HG03457 (cell line): ENCODE measurements around the gene NFATC4.

Source experiments
- ATAC-seq: cut with Tn5 transposase; IDR thresholded peaks from one replicate; pipeline ENCODE4 v1.9.1; 2021; ENCODE audit warnings: moderate number of reproducible peaks; ENCODE audit not compliant: unreplicated experiment

NFATC4 gene

DNA sequence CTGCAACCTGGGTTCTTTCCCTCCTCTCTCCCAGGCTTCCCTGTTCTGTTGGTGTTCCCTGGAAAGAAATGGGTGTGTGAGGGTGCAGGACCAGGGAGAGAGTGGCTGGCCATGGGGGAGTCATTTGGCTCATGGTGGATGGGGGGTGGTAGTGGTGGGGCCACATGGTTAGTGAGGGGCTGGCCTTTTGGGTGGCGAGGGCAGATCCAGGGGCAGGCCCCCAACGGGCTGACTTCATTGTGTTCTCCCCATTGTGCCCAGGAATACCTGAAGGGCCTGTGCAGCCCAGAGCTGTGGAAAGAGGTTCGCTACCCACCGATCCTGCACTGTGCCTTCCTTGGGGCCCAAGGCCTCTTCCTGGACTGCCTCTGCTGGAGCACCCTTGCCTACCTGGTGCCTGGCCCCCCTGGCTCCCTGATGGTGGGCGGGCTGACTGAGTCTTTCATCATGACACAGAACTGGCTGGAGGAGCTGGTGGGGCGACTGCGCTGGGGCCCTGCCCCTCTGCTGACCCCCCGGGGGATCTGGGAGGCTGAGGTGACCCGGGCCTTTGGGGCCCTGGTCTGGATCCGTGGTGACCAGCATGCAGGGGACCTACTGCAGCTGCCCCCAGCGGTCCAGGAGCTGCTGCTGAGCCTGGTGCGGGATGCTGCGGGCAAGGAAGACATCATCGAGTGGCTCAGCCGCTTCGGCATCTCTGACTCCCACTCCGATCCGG, 39.8 kb downstream of the NFATC4 start:
- no peak for ATAC-seq

DNA sequence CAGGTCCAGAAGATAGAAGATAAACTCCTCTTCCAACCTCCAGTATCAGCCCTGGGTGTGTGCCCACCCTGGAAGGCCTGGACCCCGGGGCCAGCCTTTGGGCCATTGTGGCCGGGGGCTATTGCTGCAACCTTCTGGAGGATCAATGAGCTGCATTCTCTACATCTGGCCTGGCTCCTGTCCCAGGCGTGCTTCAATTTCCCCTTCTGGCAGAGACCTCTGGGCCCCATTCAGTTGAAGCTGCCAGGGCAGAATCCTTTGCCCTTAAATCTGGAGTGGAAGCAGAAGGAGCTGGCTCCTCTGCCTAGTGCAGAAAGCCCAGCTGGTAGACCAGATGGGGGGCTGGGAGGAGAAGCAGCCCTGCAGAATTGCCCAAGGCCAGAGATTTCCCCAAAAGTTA, 40.8 kb downstream of the NFATC4 start:
- no peak for ATAC-seq

DNA sequence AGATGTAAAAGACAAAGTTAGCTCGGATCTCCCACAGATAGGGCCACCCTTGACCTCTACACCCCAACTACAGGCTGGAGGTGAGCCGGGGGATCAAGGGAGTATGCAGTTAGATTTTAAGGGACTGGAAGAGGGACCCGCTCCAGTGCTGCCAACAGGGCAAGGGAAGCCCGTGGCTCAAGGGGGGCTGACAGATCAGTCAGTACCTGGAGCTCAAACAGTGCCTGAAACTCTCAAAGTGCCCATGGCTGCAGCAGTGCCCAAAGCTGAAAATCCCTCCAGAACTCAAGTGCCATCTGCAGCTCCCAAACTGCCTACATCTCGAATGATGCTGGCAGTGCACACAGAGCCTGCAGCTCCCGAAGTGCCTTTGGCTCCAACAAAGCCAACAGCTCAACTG, 41.2 kb downstream of the NFATC4 start:
- ATAC-seq: no peak

DNA sequence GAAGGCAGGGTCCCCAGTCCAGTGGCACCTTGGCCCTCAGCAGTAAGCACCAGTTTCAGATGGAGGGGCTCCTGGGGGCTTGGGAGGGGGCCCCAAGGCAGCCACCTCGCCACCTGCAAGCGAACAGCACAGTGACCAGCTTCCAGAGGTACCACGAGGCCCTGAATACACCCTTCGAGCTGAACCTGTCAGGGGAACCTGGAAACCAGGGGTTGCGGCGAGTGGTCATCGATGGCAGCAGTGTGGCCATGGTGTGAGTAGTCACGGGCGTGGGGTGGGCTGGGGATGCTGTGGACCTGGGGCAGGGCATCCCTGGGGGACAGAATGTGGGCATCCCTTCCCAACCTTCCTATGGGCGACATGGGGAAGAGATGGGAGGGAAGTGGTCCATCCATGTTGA, 42.0 kb downstream of the NFATC4 start:
- no peak for ATAC-seq

DNA sequence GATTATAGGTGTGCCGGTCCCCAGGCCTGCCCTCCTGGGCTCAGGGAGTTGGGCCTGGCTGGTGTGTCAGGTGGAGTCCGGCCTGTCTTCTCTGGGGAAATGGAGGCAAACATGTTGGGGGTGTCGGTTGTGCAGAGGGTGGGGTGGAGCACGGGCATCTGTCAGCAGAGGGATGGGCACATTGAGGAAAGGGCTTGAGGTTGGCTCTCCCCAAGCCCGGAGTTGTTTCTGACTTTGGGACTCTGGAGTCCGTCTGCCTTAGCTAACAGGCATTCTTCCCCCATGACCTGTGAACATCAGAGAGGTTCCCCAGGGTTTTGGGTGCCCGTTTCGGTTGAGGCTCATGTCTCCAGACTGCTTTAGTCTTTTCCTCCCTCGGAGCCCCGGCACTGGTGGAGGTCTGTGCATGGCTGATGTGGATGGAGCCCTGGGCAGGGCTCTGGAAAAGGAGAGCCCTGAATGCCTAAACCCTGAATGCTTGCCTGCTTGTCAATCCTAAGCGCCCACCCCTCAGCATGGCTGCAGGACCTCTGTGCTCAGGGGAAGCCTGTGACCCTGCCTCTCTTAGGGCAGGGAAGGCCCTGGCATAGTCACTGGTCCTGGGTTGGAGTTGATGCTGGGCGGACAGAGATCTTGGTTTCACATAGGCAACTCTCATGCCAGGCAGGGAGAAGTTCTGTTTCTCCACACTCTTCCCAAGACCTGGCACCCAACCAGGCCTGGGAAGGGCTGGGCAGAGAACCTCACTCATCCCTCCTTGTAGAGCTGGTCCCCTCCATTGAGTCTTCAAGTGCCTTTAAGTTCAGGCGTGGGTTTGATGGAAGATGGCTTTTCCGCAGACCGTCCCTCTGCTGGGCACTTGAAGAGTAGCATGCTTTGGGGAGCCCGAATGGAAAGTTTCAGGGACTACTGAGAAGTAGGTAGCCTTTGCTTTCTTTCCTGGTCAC, 43.7 kb downstream of the NFATC4 start:
- ATAC-seq: no peak

DNA sequence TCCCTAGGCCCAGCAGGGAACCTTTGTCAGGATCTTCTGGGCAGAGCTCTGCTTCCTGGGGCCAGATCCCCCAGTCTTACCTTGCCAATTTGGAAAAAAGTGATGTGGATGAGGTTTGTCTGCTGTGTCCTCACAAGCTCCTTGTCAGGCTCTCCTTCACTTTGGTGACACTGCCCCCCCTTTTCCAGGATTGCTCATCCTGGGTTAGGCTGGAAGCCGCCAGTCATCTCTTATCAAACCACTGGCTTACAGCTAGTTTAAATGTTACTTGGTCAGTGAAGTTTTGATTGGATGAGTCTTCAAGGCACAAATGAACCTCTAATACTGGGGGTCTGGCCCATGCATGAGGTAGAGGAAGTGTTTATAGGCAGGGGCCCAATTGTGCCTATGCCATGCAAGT, 46.1 kb downstream of the NFATC4 start:
- no peak for ATAC-seq

DNA sequence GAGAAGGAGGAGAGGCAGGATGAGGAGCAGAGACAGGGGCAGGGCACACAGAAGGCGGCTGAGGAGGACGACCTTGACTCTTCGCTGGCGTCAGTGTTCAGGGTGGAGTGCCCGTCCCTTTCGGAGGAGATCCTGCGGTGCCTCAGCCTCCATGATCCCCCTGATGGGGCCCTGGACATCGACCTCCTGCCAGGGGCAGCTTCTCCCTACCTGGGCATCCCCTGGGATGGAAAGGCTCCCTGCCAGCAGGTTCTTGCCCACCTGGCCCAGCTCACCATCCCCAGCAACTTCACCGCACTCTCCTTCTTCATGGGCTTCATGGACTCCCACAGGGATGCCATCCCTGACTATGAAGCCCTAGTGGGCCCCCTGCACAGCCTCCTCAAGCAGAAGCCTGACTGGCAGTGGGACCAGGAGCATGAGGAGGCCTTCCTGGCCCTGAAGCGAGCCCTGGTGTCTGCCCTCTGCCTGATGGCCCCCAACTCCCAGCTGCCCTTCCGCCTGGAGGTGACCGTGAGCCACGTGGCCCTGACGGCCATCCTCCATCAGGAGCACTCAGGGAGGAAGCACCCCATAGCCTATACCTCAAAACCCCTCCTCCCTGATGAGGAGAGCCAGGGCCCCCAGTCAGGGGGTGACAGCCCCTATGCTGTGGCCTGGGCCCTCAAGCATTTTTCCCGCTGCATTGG, 46.9 kb downstream of the NFATC4 start:
- no peak for ATAC-seq

DNA sequence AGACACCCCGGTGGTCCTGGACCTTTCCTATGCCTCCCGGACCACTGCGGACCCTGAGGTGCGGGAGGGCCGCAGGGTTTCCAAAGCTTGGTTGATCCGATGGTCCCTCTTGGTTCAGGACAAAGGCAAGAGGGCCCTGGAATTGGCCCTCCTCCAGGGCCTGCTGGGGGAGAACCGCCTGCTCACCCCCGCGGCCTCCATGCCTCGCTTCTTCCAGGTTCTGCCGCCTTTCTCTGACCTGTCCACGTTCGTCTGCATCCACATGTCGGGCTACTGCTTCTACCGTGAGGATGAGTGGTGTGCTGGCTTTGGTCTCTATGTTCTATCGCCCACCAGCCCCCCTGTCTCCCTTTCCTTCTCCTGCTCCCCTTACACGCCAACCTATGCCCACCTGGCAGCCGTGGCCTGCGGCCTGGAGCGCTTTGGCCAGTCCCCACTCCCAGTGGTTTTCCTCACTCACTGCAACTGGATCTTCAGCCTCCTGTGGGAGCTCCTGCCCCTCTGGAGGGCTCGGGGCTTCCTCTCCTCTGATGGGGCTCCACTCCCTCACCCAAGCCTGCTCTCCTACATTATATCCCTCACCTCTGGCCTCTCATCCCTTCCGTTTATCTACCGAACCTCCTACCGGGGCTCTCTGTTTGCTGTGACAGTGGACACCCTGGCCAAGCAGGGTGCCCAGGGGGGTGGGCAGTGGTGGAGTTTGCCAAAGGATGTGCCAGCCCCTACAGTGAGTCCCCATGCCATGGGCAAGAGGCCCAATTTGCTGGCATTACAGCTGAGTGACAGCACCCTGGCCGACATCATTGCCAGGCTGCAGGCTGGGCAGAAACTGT, 47.7 kb downstream of the NFATC4 start:
- ATAC-seq: no peak

DNA sequence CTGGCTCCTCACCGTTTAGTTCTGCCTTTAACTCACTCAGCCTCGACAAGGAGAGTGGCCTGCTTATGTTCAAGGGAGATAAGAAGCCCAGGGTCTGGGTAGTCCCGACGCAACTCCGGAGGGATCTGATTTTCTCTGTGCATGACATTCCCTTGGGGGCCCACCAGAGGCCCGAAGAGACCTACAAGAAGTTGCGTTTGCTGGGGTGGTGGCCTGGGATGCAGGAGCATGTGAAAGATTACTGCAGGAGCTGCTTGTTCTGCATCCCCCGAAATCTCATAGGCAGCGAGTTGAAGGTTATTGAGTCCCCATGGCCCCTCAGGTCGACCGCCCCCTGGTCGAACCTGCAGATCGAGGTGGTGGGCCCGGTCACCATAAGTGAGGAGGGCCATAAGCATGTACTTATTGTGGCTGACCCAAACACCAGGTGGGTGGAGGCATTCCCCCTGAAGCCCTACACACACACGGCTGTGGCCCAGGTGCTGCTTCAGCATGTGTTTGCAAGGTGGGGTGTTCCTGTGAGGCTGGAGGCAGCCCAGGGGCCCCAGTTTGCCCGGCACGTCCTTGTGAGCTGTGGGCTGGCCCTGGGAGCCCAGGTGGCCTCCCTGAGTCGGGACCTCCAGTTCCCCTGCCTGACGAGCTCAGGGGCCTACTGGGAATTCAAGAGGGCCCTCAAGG, 48.4 kb downstream of the NFATC4 start:
- no peak for ATAC-seq

DNA sequence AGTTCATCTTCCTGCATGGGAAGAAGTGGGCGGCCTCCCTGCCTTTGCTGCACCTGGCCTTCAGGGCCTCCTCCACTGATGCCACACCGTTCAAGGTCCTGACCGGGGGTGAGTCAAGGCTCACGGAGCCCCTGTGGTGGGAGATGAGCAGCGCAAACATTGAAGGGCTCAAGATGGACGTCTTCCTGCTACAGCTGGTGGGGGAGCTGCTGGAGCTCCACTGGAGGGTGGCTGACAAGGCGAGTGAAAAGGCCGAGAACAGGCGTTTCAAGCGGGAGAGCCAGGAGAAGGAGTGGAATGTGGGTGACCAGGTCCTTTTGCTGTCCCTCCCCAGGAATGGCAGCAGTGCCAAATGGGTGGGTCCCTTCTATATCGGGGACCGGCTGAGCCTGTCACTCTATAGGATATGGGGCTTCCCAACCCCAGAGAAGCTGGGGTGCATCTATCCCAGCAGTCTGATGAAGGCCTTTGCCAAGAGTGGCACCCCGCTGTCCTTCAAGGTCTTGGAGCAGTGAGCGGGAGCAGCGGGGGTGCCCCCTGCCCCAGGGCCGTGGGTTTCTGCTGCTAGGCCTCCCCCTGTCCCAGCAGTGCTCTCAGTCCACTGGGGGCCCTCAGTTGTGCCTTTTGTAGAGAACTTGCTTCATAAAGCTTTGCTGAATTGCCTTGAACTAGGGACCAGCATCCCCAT, 49.1 kb downstream of the NFATC4 start:
- no peak for ATAC-seq

DNA sequence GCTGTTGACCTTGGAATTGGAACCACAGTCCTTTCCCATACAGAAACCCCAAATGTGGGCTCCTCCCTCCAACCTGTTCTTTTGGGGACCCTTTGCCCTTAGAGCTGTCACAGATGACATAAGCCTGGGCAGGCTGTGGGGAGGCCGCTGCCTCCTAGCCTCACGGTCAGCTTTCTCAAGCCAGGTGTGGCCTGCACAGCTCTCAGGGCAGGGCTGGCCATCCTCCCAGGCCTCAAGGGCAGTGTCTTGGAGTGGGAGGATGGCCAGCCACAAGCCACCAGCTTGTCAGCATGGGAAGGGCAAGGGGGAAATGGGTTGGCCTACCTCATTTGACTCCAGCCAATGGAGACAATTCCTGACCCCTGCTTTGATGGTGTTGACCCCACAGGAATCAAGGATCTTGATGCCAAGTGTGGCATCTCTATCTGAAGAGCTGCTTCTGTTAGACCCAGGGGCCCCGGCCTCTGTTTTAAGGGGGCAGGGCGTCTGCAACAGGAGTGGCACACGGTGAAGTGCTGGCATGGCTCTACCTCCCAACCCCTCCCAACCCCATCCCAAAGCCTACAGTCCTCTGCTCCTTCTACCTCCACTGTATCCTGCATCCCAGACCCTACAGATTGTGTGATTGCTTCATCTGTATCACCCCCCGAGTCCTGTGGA, 50.0 kb downstream of the NFATC4 start:
- no peak for ATAC-seq

DNA sequence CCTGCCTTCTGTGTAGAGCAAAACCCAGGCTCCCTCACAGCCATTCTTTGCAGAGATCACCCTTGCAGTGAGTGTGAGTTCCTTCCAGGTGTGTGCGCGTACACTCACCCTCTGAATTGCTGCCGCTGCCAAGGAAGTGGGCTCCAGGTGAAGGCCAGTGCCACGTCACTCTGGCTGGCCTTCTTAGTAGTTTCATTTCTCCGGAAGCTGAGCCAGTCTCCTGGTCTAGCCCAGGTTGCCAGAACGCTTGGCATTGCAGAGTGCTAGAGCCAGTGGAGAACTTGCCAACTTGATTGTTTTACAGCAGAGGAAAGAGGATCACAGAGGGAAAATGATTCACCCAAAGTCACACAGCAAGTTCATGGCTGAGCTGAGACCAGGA, 50.5 kb downstream of the NFATC4 start:
- ATAC-seq: no peak

DNA sequence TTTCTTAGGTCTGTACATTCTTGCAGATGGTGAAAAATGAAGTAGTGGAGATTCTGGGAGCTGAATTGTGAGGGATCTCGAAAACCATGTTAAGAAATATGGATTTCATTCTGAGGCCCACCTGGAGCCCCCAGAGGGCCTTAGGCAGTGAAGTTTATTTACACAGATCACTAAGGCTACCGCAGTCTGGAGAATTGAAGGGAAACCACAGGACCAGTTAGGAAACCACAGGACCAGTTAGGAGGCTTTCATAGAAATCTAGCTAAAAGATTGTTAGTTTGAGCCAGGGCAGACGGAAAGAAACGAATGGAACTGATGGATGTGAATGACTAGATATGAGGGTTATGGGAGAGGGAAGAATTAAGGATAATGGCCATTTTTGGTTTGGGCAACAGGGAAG, 54.3 kb downstream of the NFATC4 start:
- no peak for ATAC-seq

DNA sequence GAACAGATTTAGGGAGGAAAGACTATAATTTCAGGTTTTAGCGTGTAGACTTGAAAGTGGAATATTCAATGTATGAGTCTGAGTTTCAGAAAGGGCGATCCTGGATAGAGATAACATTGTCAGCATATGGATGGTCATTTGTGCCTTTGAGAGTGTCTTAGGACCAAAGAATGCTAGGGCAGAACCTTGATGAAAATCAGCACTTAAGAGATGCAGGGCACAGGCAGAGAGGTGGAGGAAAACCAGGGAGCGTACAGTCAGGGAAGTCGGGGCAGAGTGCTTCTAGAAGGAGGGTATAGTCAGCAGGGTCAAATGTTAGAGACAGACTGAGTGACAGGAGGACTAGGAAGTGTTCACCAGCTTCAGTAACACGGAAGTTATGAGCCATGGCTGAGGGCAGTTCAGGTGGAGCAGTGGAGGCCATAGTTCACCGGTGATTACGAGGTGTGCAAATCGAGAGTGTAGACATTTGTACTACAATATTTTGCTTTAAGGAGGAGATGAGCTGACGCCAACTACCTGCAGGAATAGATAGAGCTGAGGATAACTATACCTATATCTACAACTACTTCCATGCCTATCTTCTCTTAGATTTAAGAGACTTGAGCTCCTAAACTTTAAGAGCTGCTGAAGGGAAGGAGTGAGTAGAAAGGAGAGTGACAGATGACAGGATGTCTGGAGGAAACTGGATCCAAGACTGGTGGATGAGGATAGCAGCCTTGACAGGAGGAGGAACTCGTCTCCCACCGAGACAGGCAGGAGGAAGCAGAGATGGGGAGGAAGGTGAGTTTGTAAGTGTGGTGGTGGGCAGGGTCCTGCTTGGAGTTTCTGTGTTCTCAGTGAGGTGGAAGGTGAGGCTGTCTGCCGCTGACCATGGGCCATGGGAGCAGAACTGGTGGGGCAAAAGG, 55.0 kb downstream of the NFATC4 start:
- ATAC-seq: no peak

DNA sequence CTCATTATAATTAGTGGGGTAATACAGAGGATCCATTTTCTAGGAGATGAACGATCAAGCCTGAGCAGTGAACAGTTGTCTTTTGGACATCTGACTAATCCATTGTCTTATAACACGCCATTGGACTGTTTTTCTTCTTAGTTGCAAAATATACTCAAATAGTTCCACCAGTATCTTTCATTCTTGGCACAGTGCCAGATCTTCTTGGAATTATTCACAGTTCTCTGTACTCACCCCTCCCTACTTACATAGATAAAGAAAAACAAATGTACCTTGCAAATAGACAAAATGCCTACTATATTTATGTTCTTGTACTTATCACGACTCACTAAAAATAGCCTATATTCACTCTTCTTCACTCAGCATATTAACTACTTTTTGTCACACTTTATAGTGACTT, 57.7 kb downstream of the NFATC4 start:
- ATAC-seq: no peak

DNA sequence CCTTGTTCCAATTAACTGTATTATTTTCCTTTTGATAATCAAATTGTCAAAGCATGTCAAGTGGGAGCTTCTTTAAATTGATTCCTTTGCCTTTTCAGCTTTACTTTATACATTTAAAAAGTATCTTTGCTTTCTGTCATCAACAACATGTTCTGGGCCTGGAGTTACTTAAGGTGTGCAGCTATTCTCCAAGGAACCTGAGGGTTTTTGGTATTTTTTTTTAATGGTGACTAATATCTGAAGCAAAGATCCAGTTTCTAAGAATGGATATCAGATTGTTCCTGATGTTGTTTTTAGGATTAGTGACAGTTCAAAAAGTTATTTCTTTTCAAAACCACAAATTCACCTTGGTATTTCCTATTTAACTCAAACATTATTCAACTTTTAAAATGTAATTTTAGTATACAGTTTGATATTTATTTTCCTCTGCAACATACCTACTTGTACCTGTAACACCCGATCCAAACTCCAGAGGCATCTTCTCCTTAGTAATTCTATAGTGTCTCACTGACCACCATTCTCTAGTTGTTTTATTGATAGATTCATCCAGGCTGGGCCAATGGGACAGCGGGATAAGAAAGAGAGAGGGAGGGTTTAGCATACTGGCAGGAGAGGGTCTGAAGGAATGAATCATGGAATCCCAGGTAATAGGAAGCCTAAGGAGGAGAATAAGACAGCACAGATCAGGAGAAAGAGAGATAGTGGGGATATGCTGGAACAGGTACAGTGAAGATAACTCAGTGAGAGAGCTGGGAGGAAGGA, 58.3 kb downstream of the NFATC4 start:
- no peak for ATAC-seq

DNA sequence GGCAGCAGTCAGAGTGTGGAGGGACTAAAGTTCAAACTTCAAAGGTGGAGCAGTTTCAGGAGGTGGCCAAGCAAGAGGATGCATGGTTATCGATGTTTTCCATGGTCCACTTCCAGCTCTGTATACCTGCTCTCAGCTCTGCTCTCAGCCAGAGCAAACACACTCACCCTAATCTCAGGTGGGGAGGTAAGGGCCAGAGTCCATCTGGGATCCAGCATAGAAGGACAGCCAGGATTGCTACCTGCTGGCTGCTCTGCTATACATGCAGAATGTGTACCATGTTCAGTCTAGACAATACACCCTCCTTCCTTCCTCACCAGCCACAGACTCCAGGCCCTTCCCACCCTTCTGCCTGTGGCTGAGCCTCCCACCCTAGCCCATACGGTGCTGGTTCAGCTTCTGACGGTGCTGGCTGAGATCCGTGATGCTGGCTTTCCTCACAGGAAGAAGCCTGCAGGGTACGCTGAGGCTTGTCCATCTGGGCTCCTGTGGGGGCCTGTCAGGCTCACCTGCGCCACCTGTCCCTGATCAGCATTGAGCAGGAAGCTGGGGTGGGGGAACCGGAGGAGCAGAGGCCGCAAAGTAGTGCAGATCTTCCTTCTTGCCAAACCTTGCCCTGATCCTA, 59.0 kb downstream of the NFATC4 start:
- no peak for ATAC-seq
